Adrenal gland (tissue), 5 donors: ENCODE measurements around the gene RBM39.

ENCODE experiments used
- POLR2A ChIP-seq, 2 donors: fragments of 450-650 bp; IDR thresholded peaks; one replicate each; pipeline ENCODE4 v1.6.1; 2017; ENCODE audit warnings: antibody characterized with exemption in 2 of 2, mild to moderate bottlenecking in 2 of 2, moderate library complexity in 1 of 2
- TF ChIP-seq, protein P1 (sequence below), 6 experiments: fragments of 450-650 bp in 4 of 6; fragments of 200-600 bp in 2 of 6; sonication (generic) in 1 of 6; IDR thresholded peaks; 1 replicate in 5 of 6; 2 replicates in 1 of 6; pipeline versions ENCODE4 v1.5.1 to v1.8.0; 2016 to 2021; ENCODE audit warnings: antibody characterized with exemption in 6 of 6, mild to moderate bottlenecking in 2 of 6, moderate library complexity in 1 of 6
- donor health status: DM: no; HTN: no; CAD: no.

DNA sequence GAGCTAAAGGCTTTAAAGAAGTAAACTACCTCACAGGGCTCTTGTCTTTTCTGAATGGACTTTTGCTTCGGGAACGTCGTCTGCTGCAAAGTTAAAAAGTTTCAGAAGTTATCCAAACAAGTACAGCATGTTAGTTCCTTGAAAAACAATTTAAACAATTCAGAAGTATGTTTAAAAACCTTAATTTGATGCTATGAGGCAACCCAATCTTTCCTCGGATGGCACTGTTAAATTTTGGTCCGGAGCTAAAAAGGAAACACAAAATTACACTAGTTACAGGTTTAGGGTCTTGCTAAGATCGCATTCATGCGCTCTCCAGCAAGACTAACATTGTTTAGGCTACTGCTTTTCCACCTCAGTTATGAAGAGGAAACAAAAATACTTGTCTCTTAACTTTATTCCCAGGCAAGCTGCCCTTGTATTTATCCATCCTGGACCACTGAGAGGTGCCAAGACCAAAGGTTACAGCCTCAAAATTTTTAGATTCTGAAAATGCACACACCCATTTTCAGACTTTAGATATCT, 12.7 kb downstream of the RBM39 start:
- TF ChIP-seq, protein P1, sequence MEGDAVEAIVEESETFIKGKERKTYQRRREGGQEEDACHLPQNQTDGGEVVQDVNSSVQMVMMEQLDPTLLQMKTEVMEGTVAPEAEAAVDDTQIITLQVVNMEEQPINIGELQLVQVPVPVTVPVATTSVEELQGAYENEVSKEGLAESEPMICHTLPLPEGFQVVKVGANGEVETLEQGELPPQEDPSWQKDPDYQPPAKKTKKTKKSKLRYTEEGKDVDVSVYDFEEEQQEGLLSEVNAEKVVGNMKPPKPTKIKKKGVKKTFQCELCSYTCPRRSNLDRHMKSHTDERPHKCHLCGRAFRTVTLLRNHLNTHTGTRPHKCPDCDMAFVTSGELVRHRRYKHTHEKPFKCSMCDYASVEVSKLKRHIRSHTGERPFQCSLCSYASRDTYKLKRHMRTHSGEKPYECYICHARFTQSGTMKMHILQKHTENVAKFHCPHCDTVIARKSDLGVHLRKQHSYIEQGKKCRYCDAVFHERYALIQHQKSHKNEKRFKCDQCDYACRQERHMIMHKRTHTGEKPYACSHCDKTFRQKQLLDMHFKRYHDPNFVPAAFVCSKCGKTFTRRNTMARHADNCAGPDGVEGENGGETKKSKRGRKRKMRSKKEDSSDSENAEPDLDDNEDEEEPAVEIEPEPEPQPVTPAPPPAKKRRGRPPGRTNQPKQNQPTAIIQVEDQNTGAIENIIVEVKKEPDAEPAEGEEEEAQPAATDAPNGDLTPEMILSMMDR (IDR thresholded peaks at IDR 0.05): no peak
- no peak for TF ChIP-seq POLR2A (IDR thresholded peaks at IDR 0.05)
